Epithelial cell of proximal tubule (primary cell): Measurements from ENCODE around the gene L3MBTL4. TPM values are rescaled to one million over a fixed set of nuclear protein-coding genes. Genes with fewer than 3 reads are reported as not detected.

Experiments used
- DNase-seq: peaks from one replicate; pipeline ENCODE4 v3.0.0-alpha.2; 2011; ENCODE audit warnings: low read depth
- H3K4me3 ChIP-seq: 2 replicates; pipeline ENCODE4 v1.5.1; 2011; ENCODE audit warnings: low read depth, mild to moderate bottlenecking, low read length
- CTCF ChIP-seq: conservative IDR thresholded peaks from 2 replicates; pipeline ENCODE4 v1.5.1; 2012; ENCODE audit warnings: low read depth, mild to moderate bottlenecking, low read length
- total RNA-seq: library from RNA; depleted of rRNA; stranded (reverse); fragments of >200 nt; gene quantifications from 2 replicates; pipeline ENCODE4 v1.2.3, GENCODE V29; 2015

L3MBTL4 gene
- total RNA-seq, 1 donor from 2014 or later: 4.0 TPM

GRCh38 chr18:5962362-5962761 is 452.3 kb downstream of the L3MBTL4 start:
- no peak overlapping the region for H3K4me3 ChIP-seq
- no peak for TF ChIP-seq CTCF
- DNase-seq: no peak

GRCh38 chr18:5961828-5962150 is 452.9 kb downstream of the L3MBTL4 start:
- DNase-seq: no peak
- H3K4me3 ChIP-seq: no peak overlapping the region
- TF ChIP-seq CTCF: no peak

- no peak overlapping the region for H3K4me3 ChIP-seq
- TF ChIP-seq CTCF: no peak
- no peak for DNase-seq
These were observed 453.4 kb downstream of the L3MBTL4 start for GRCh38 chr18:5961097-5961827.

GRCh38 chr18:5958822-5959221 is 455.9 kb downstream of the L3MBTL4 start:
- DNase-seq: no peak
- TF ChIP-seq CTCF: no peak

GRCh38 chr18:5955861-5956260 is 458.9 kb downstream of the L3MBTL4 start:
- H3K4me3 ChIP-seq: no peak overlapping the region
- no peak for DNase-seq
- TF ChIP-seq CTCF: no peak

More at GRCh38 chr18:5958822-5959221, 455.9 kb downstream of the L3MBTL4 start:
- H3K4me3 ChIP-seq: no peak overlapping the region

- DNase-seq: no peak
- TF ChIP-seq CTCF: peak; percentile 9
- no peak overlapping the region for H3K4me3 ChIP-seq
These were observed 463.1 kb downstream of the L3MBTL4 start for GRCh38 chr18:5951515-5952091.

GRCh38 chr18:5948781-5949180 is 465.9 kb downstream of the L3MBTL4 start:
- DNase-seq: no peak
- no peak for TF ChIP-seq CTCF
- no peak overlapping the region for H3K4me3 ChIP-seq
